H1 (cell line): ENCODE results near the gene SUOX. TPM values are rescaled to one million over a fixed set of nuclear protein-coding genes. Genes with fewer than 3 reads are reported as not detected.
"Not testable (repeated sequence)": the region's sequence is repeated elsewhere in the genome, so short reads cannot be mapped to it uniquely, and the experiment has no call there.

Source experiments
- CTCF ChIA-PET: fragments of 300-600 bp; sonication (Branson Sonifier 250); formaldehyde crosslinking; loops from one replicate; lab custom pipeline; 2021; ENCODE audit not compliant: partially characterized antibody; lab: Charles Lee
- POLR2A ChIA-PET: fragments of 300-600 bp; sonication (Branson Sonifier 250); formaldehyde crosslinking; loops from one replicate; lab custom pipeline; 2021; ENCODE audit warnings: inconsistent platforms; ENCODE audit not compliant: partially characterized antibody; lab: Charles Lee
- DNase-seq, 2 experiments: peaks; one replicate each; pipeline versions ENCODE4 v3.0.0 to v3.0.0-alpha.2; 2010 to 2022; ENCODE audit warnings: low spot score in 2 of 2, low read depth in 1 of 2, mixed read lengths in 1 of 2
- FAIRE-seq: peaks from 2 replicates; lab custom pipeline; 2011; peaks lifted over from hg19 to GRCh38; lab: Jason Lieb, UNC
- H2AFZ ChIP-seq: 2 replicates; pipeline ENCODE4 v1.8.1; 2012; ENCODE audit warnings: low read length, inconsistent platforms
- H2AK5ac ChIP-seq: 2 replicates; pipeline ENCODE4 v1.6.1; 2013; ENCODE audit warnings: low read depth, low read length
- H2BK120ac ChIP-seq: replicated peaks from 2 replicates; pipeline ENCODE3; 2013; ENCODE audit warnings: low read depth, low read length, inconsistent platforms
- H2BK12ac ChIP-seq: 2 replicates; pipeline ENCODE4 v1.6.1; 2013; ENCODE audit warnings: low read depth, low read length
- H2BK15ac ChIP-seq: 2 replicates; pipeline ENCODE4 v1.6.1; 2013; ENCODE audit warnings: low read length
- H2BK20ac ChIP-seq: 2 replicates; pipeline ENCODE4 v1.6.1; 2013; ENCODE audit warnings: low read length
- H2BK5ac ChIP-seq: 2 replicates; pipeline ENCODE4 v1.6.1; 2013; ENCODE audit warnings: low read depth, low read length
- H3K14ac ChIP-seq: 2 replicates; pipeline ENCODE4 v1.6.1; 2013; ENCODE audit warnings: inconsistent platforms; ENCODE audit not compliant: insufficient read length
- H3K18ac ChIP-seq: 2 replicates; pipeline ENCODE4 v1.6.1; 2013; ENCODE audit warnings: low read length; ENCODE audit errors: extremely low read depth
- H3K23ac ChIP-seq: 2 replicates; pipeline ENCODE4 v1.6.1; 2013; ENCODE audit warnings: inconsistent platforms; ENCODE audit not compliant: insufficient read length
- H3K23me2 ChIP-seq: 2 replicates; pipeline ENCODE4 v1.6.1; 2013; ENCODE audit warnings: low read depth, low read length
- H3K27ac ChIP-seq: 2 replicates; pipeline ENCODE4 v1.6.1; 2011; ENCODE audit warnings: low read depth, low read length, inconsistent platforms
- H3K27me3 ChIP-seq, 4 experiments: replicated peaks in 1 of 4; 1 replicate in 1 of 4; 2 replicates in 3 of 4; pipeline versions ENCODE4 v1.6.1 to v1.8.1; 2011 to 2013; ENCODE audit warnings: low read length in 3 of 4, mild to moderate bottlenecking in 3 of 4, inconsistent platforms in 2 of 4, mixed read lengths in 2 of 4, moderate library complexity in 1 of 4; ENCODE audit not compliant: control insufficient read depth in 3 of 4, insufficient read depth in 3 of 4; ENCODE audit errors: extremely low read depth in 1 of 4
- H3K36me3 ChIP-seq, 4 experiments: 2 replicates each; pipeline versions ENCODE4 v1.6.1 to v1.8.1; 2011 to 2013; ENCODE audit warnings: mild to moderate bottlenecking in 4 of 4, low read length in 3 of 4, moderate library complexity in 2 of 4, control low read depth in 1 of 4, inconsistent platforms in 1 of 4; ENCODE audit not compliant: insufficient read depth in 4 of 4, control insufficient read depth in 2 of 4
- H3K4ac ChIP-seq: replicated peaks from 2 replicates; pipeline ENCODE3; 2013; ENCODE audit warnings: low read length, low read depth, mixed read lengths, inconsistent platforms; ENCODE audit not compliant: insufficient read length
- H3K4me1 ChIP-seq, 4 experiments: replicated peaks in 1 of 4; 1 replicate in 1 of 4; 2 replicates in 3 of 4; pipeline versions ENCODE4 v1.6.1 to v1.8.1; 2011 to 2013; ENCODE audit warnings: low read length in 3 of 4, inconsistent platforms in 2 of 4, mixed read lengths in 1 of 4; ENCODE audit not compliant: insufficient read depth in 4 of 4, control insufficient read depth in 3 of 4
- H3K4me2 ChIP-seq, 2 experiments: 2 replicates each; pipeline versions ENCODE4 v1.6.1 to v1.8.1; 2011 to 2013; ENCODE audit warnings: low read depth in 2 of 2, low read length in 2 of 2, control low read depth in 1 of 2, inconsistent platforms in 1 of 2, mild to moderate bottlenecking in 1 of 2; ENCODE audit not compliant: insufficient read depth in 1 of 2
- H3K4me3 ChIP-seq, 4 experiments: fragments of 200-600, 300-600 bp in 1 of 4; sonication (generic), shearing (Covaris generic), sonication (Bioruptor Twin) in 1 of 4; 2 replicates each; pipeline versions ENCODE4 v1.5.1 to v1.8.1; 2011 to 2016; ENCODE audit warnings: low read length in 4 of 4, low read depth in 3 of 4, control low read depth in 2 of 4, inconsistent platforms in 2 of 4, mild to moderate bottlenecking in 2 of 4, mixed read lengths in 1 of 4, moderate library complexity in 1 of 4; ENCODE audit not compliant: insufficient read depth in 2 of 4; ENCODE audit errors: extremely low read depth in 1 of 4
- H3K56ac ChIP-seq: replicated peaks from 2 replicates; pipeline ENCODE3; 2013; ENCODE audit warnings: low read depth, mild to moderate bottlenecking, mixed read lengths, low read length, inconsistent platforms; ENCODE audit not compliant: insufficient read length
- H3K79me1 ChIP-seq: 2 replicates; pipeline ENCODE4 v1.6.1; 2013; ENCODE audit warnings: low read depth, low read length, control low read depth
- H3K79me2 ChIP-seq, 2 experiments: 2 replicates each; pipeline versions ENCODE4 v1.6.1 to v1.8.1; 2012 to 2013; ENCODE audit warnings: low read length in 2 of 2, mild to moderate bottlenecking in 2 of 2, inconsistent platforms in 1 of 2; ENCODE audit not compliant: insufficient read depth in 2 of 2, control insufficient read depth in 1 of 2
- H3K9ac ChIP-seq, 4 experiments: replicated peaks in 1 of 4; 1 replicate in 1 of 4; 2 replicates in 3 of 4; pipeline versions ENCODE4 v1.6.1 to v1.8.1; 2011 to 2013; ENCODE audit warnings: low read depth in 3 of 4, low read length in 3 of 4, control low read depth in 2 of 4, mild to moderate bottlenecking in 2 of 4, moderate library complexity in 2 of 4, inconsistent platforms in 1 of 4; ENCODE audit errors: extremely low read depth in 1 of 4
- H3K9me3 ChIP-seq, 2 experiments: 2 replicates each; pipeline versions ENCODE4 v1.6.1 to v1.8.1; 2012 to 2013; ENCODE audit warnings: mild to moderate bottlenecking in 2 of 2, moderate library complexity in 2 of 2, control low read depth in 1 of 2, inconsistent platforms in 1 of 2, low read depth in 1 of 2, low read length in 1 of 2, mixed read lengths in 1 of 2; ENCODE audit not compliant: insufficient read depth in 2 of 2
- H4K20me1 ChIP-seq, 2 experiments: replicated peaks in 1 of 2; 2 replicates each; pipeline versions ENCODE3 to v1.8.1; 2011 to 2013; ENCODE audit warnings: inconsistent platforms in 2 of 2, low read length in 2 of 2, mild to moderate bottlenecking in 1 of 2; ENCODE audit not compliant: insufficient read depth in 2 of 2, control insufficient read depth in 1 of 2
- H4K5ac ChIP-seq: 2 replicates; pipeline ENCODE4 v1.6.1; 2013; ENCODE audit warnings: low read length, low read depth, mixed read lengths, inconsistent platforms; ENCODE audit not compliant: insufficient read length
- H4K8ac ChIP-seq: 2 replicates; pipeline ENCODE4 v1.8.0; 2013; ENCODE audit warnings: mild to moderate bottlenecking, moderate library complexity, low read length, inconsistent platforms; ENCODE audit not compliant: insufficient read depth; ENCODE audit errors: extremely low read depth
- H4K91ac ChIP-seq: replicated peaks from 2 replicates; pipeline ENCODE3; 2013; ENCODE audit warnings: low read length, mixed read lengths, inconsistent platforms; ENCODE audit not compliant: insufficient read length
- TEAD4 ChIP-seq: IDR thresholded peaks from 2 replicates; pipeline ENCODE4 v1.6.1; 2012; ENCODE audit warnings: low read depth, low read length, inconsistent platforms, mixed read lengths
- WGBS, 2 experiments: shearing (Covaris generic) in 1 of 2; methylation state at CpG; one replicate each; pipeline versions ENCODE4 v1.1.6 to v1.1.7; 2013 to 2015; ENCODE audit warnings: low lambda C conversion rate in 2 of 2, mixed read lengths in 2 of 2, inconsistent platforms in 1 of 2, low coverage in 1 of 2, missing lambda C conversion rate in 1 of 2; ENCODE audit not compliant: insufficient replicate concordance in 2 of 2, insufficient coverage in 1 of 2, insufficient read length in 1 of 2; ENCODE audit errors: extremely low coverage in 1 of 2, missing lambda C conversion rate in 1 of 2; 5-methylcytosine and 5-hydroxymethylcytosine counted together
- polyA plus RNA-seq, 7 experiments: library from polyadenylated mRNA; depleted of rRNA in 3 of 7; stranded (reverse) in 5 of 7; unstranded in 2 of 7; fragments of >200 nt in 5 of 7; fragments of 200-250 nt in 2 of 7; gene quantifications; 1 replicate in 5 of 7; 2 replicates in 1 of 7; 4 replicates in 1 of 7; pipeline versions ENCODE4 v1.2.1 to v1.2.3, GENCODE V29; 2011 to 2013; ENCODE audit warnings: missing spikeins in 2 of 7, mixed read lengths in 2 of 7
- total RNA-seq: library from RNA; stranded (reverse); fragmentation: NEBNext Ultra II Directional; extraction: Animal tissue kit (Norgen Biotek cat#: 25700); gene quantifications from 2 replicates; pipeline ENCODE4 v1.2.1, GENCODE V29; 2021

Gene SUOX
- total and polyA plus RNA-seq, 2 of the 8 experiments (the other 6 are each of a cell fraction or from before 2014, with no cell fraction given) = 22.5 to 31.3 TPM

DNA sequence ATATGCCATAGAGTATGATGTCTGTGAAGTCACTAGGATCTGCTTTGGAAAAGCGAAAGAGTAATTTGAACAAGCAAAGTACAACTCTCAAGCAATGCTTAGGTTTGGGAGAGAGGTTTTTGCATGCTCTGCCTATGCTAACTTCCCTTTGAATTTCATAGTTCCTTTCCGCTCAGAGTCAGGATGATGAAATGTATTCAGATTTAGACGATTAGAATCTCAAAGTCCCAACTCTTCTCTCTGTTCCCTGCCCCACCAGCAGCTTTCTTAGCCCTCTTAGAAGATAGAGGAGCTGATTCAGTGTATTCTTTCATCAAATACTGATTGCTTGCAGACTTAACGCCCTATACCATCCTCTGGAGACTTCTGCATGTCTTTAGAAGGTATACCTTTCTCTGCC is 11.7 kb upstream of the SUOX start (continued):
- no peak for TF ChIP-seq TEAD4
- TF ChIP-seq, all 59 proteins: peak for 0

DNA sequence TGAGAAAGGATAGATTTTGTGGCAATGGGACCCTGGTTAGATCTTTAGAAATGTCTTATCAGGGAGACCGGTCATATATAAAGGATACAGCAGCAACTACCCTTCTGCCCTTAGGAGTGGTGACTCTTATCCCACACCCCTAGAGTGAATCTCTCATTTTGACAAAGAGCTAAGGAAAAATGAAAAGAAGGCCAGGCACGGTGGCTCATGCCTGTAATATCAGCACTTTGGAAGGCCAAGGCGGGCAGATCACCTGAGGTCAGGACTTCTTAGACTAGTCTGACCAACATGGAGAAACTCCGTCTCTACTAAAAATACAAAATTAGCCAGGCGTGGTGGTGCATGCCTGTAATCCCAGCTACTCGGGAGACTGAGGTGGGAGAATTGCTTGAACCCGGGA is 11.1 kb upstream of the SUOX start:
- H2BK15ac ChIP-seq, H3K4me3 ChIP-seq, FAIRE-seq, H3K4me1 ChIP-seq, H4K8ac ChIP-seq, H3K9me3 ChIP-seq, H4K20me1 ChIP-seq, H2AFZ ChIP-seq, H4K91ac ChIP-seq, DNase-seq, H2AK5ac ChIP-seq, H3K4me2 ChIP-seq, H3K27me3 ChIP-seq, H2BK12ac ChIP-seq, H3K18ac ChIP-seq, H2BK20ac ChIP-seq, H3K23ac ChIP-seq, H3K27ac ChIP-seq, H3K79me1 ChIP-seq, H3K14ac ChIP-seq, H3K4ac ChIP-seq, H2BK5ac ChIP-seq, H3K79me2 ChIP-seq, H3K9ac ChIP-seq, H3K23me2 ChIP-seq, H2BK120ac ChIP-seq, H3K56ac ChIP-seq, H4K5ac ChIP-seq: not testable (repeated sequence)
- ChIA-PET CTCF (interaction anchor here (0.6 to 4.7 kb wide), 5 partner anchors 10 to 336 kb away, joined by 3 to 42 read pairs (median 4); partner anchors contain the start of gene SUOX), POLR2A (interaction anchor here (1.2 to 4.3 kb wide), 3 partner anchors 10 to 12 kb away, joined by 3 to 24 read pairs (median 3); partner anchors contain the start of genes RAB5B and SUOX)
- H3K36me3 ChIP-seq = peaks cover 3 to 53% (median 22%) of the 10 kb centered on the region in 4 experiments; a peak in 7 of 8 replicates
- 94% methylated on average over 4 of the region's 7 CpGs; no CpG with 5 or more reads in 1 of the 2 experiments for WGBS, 2 experiments
